Prostate gland (tissue), 2 donors: ENCODE results near the gene FANK1.
"Not testable (repeated sequence)": the region's sequence is repeated elsewhere in the genome, so short reads cannot be mapped to it uniquely, and the experiment has no call there.

ENCODE experiments used
- POLR2A ChIP-seq: fragments of 450-650 bp; IDR thresholded peaks from one replicate; pipeline ENCODE4 v1.6.1; 2016; ENCODE audit warnings: antibody characterized with exemption, mild to moderate bottlenecking
- POLR2AphosphoS5 ChIP-seq: sonication (generic); formaldehyde crosslinking; IDR thresholded peaks from one replicate; pipeline ENCODE4 v1.6.1; 2017; ENCODE audit warnings: antibody characterized with exemption
- TF ChIP-seq, protein P1 (sequence below), 4 experiments: fragments of 200-600 bp in 2 of 4; fragments of 450-650 bp in 2 of 4; sonication (generic) in 2 of 4; IDR thresholded peaks; 1 replicate in 3 of 4; 2 replicates in 1 of 4; pipeline ENCODE4 v1.5.1; 2016 to 2019; ENCODE audit warnings: antibody characterized with exemption in 4 of 4, mild to moderate bottlenecking in 2 of 4, moderate library complexity in 2 of 4

DNA sequence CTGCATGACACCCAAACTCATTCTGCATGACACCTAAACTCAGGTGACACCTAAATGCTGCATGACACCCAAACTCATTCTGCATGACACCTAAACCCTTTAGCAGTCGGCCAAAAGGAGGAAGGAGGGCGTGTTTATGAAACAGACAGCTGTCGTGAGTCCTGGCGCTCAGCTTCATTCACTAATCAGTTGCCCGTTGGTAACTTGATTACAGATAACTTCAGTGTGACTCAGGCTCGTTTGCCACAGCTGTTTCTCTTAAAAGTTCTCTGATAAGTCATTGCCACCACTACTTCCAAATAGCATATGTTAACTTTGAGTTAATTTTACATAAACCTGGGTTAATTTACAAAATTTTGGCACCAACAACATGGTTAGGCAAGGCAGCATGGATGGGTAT is 16.9 kb downstream of the FANK1 start:
- not testable (repeated sequence) for TF ChIP-seq POLR2A, POLR2AphosphoS5
- TF ChIP-seq, protein P1, sequence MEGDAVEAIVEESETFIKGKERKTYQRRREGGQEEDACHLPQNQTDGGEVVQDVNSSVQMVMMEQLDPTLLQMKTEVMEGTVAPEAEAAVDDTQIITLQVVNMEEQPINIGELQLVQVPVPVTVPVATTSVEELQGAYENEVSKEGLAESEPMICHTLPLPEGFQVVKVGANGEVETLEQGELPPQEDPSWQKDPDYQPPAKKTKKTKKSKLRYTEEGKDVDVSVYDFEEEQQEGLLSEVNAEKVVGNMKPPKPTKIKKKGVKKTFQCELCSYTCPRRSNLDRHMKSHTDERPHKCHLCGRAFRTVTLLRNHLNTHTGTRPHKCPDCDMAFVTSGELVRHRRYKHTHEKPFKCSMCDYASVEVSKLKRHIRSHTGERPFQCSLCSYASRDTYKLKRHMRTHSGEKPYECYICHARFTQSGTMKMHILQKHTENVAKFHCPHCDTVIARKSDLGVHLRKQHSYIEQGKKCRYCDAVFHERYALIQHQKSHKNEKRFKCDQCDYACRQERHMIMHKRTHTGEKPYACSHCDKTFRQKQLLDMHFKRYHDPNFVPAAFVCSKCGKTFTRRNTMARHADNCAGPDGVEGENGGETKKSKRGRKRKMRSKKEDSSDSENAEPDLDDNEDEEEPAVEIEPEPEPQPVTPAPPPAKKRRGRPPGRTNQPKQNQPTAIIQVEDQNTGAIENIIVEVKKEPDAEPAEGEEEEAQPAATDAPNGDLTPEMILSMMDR (IDR thresholded peaks at IDR 0.05), result not testable (repeated sequence)
